ENCODE results near the gene OLIG1. TPM values are rescaled to one million over a fixed set of nuclear protein-coding genes. Genes with fewer than 3 reads are reported as not detected.

Gene OLIG1
- total RNA-seq, 2 donors from 2014 or later: 0.20 TPM; not detected in 1

- no peak overlapping the region for H3K4me3 Mint-ChIP-seq
- peaks cover 0 to 4% of the 10 kb centered on the region in 2 donors for H3K4me1 Mint-ChIP-seq (ENCODE audit: low read depth in 2 of 2)
- peaks cover 58 to 75% of the 10 kb centered on the region in 2 donors for H3K27me3 Mint-ChIP-seq
- no peak overlapping the region for H3K27ac Mint-ChIP-seq
- DNase-seq (ENCODE audit: low spot score) (no peak), ATAC-seq (peak in 1 of 2 donors; percentile 33)
- no peaks in the 10 kb centered on the region for H3K9me3 Mint-ChIP-seq
- H3K36me3 Mint-ChIP-seq: no peaks in the 10 kb centered on the region
Measured at GRCh38 chr21:33109574-33110339, 39.8 kb downstream of the OLIG1 start.

- H3K36me3 Mint-ChIP-seq: no peaks in the 10 kb centered on the region
- peaks cover 54 to 69% of the 10 kb centered on the region in 2 donors for H3K27me3 Mint-ChIP-seq
- no peak for DNase-seq (ENCODE audit: low spot score)
- no peak for ATAC-seq
- no peak overlapping the region for H3K27ac Mint-ChIP-seq
- peaks cover 0 to 4% of the 10 kb centered on the region in 2 donors for H3K4me1 Mint-ChIP-seq (ENCODE audit: low read depth in 2 of 2)
- no peaks in the 10 kb centered on the region for H3K9me3 Mint-ChIP-seq
- no peak overlapping the region for H3K4me3 Mint-ChIP-seq
Measured at GRCh38 chr21:33110340-33110715, 40.4 kb downstream of the OLIG1 start.

- Mint-ChIP-seq H3K9me3 (no peaks in the 10 kb centered on the region), H3K36me3 (no peaks in the 10 kb centered on the region), H3K4me3 (no peak overlapping the region), H3K27ac (no peak overlapping the region), H3K27me3 (peaks cover 52 to 64% of the 10 kb centered on the region in 2 donors), H3K4me1 (ENCODE audit: low read depth in 2 of 2) (peaks cover 6 to 9% of the 10 kb centered on the region in 2 donors)
- DNase-seq (ENCODE audit: low spot score) (no peak), ATAC-seq (no peak)
Measured at GRCh38 chr21:33111577-33111976, 41.6 kb downstream of the OLIG1 start.

- Mint-ChIP-seq H3K4me3 (no peak overlapping the region), H3K36me3 (no peaks in the 10 kb centered on the region), H3K27ac (no peak overlapping the region), H3K4me1 (ENCODE audit: low read depth in 2 of 2) (peaks cover 8 to 10% of the 10 kb centered on the region in 2 donors), H3K9me3 (no peaks in the 10 kb centered on the region), H3K27me3 (peaks cover 53 to 62% of the 10 kb centered on the region in 2 donors)
- DNase-seq (ENCODE audit: low spot score) (no peak), ATAC-seq (no peak)
Measured at GRCh38 chr21:33112151-33112550, 42.2 kb downstream of the OLIG1 start.

- DNase-seq (ENCODE audit: low spot score): no peak
- H3K27me3 Mint-ChIP-seq: peaks cover 56 to 62% of the 10 kb centered on the region in 2 donors
- H3K36me3 Mint-ChIP-seq: no peaks in the 10 kb centered on the region
- no peaks in the 10 kb centered on the region for H3K9me3 Mint-ChIP-seq
- no peak overlapping the region for H3K4me3 Mint-ChIP-seq
- peaks cover 8 to 10% of the 10 kb centered on the region in 2 donors for H3K4me1 Mint-ChIP-seq (ENCODE audit: low read depth in 2 of 2)
- no peak for ATAC-seq
- H3K27ac Mint-ChIP-seq: no peak overlapping the region
Measured at GRCh38 chr21:33112681-33113080, 42.7 kb downstream of the OLIG1 start.

GRCh38 chr21:33113131-33113530 is 43.2 kb downstream of the OLIG1 start:
- no peak for DNase-seq (ENCODE audit: low spot score)
- H3K36me3 Mint-ChIP-seq: no peaks in the 10 kb centered on the region
- peaks cover 8 to 10% of the 10 kb centered on the region in 2 donors for H3K4me1 Mint-ChIP-seq (ENCODE audit: low read depth in 2 of 2)
- no peak overlapping the region for H3K4me3 Mint-ChIP-seq
- no peak overlapping the region for H3K27ac Mint-ChIP-seq
- H3K9me3 Mint-ChIP-seq: no peaks in the 10 kb centered on the region
- ATAC-seq: no peak
- peaks cover 55 to 58% of the 10 kb centered on the region in 2 donors for H3K27me3 Mint-ChIP-seq

GRCh38 chr21:33114276-33114675 is 44.3 kb downstream of the OLIG1 start:
- no peak overlapping the region for H3K4me3 Mint-ChIP-seq
- DNase-seq (ENCODE audit: low spot score): no peak
- no peak overlapping the region for H3K27ac Mint-ChIP-seq
- peaks cover 6 to 8% of the 10 kb centered on the region in 2 donors for H3K4me1 Mint-ChIP-seq (ENCODE audit: low read depth in 2 of 2)
- ATAC-seq: no peak
- no peaks in the 10 kb centered on the region for H3K36me3 Mint-ChIP-seq
- no peaks in the 10 kb centered on the region for H3K9me3 Mint-ChIP-seq
- H3K27me3 Mint-ChIP-seq: peaks cover 44 to 47% of the 10 kb centered on the region in 2 donors

- H3K4me1 Mint-ChIP-seq (ENCODE audit: low read depth in 2 of 2): peaks cover 5 to 8% of the 10 kb centered on the region in 2 donors
- H3K4me3 Mint-ChIP-seq: no peak overlapping the region
- DNase-seq (ENCODE audit: low spot score): no peak
- no peak overlapping the region for H3K27ac Mint-ChIP-seq
- H3K9me3 Mint-ChIP-seq: no peaks in the 10 kb centered on the region
- no peaks in the 10 kb centered on the region for H3K36me3 Mint-ChIP-seq
- peaks cover 33 to 43% of the 10 kb centered on the region in 2 donors for H3K27me3 Mint-ChIP-seq
- ATAC-seq: no peak
Measured at GRCh38 chr21:33115631-33116510, 45.9 kb downstream of the OLIG1 start.

GRCh38 chr21:33116676-33117075 is 46.7 kb downstream of the OLIG1 start:
- H3K4me1 Mint-ChIP-seq (ENCODE audit: low read depth in 2 of 2): peaks cover 5 to 8% of the 10 kb centered on the region in 2 donors
- H3K9me3 Mint-ChIP-seq: no peaks in the 10 kb centered on the region
- H3K27me3 Mint-ChIP-seq: peaks cover 27 to 35% of the 10 kb centered on the region in 2 donors
- DNase-seq (ENCODE audit: low spot score) (no peak), ATAC-seq (no peak)
- H3K27ac Mint-ChIP-seq: no peak overlapping the region
- H3K36me3 Mint-ChIP-seq: no peaks in the 10 kb centered on the region
- H3K4me3 Mint-ChIP-seq: no peak overlapping the region

- no peak for DNase-seq (ENCODE audit: low spot score)
- Mint-ChIP-seq H3K4me1 (ENCODE audit: low read depth in 2 of 2) (peaks cover 5 to 8% of the 10 kb centered on the region in 2 donors), H3K4me3 (no peak overlapping the region), H3K27me3 (peaks cover 25 to 34% of the 10 kb centered on the region in 2 donors), H3K27ac (no peak overlapping the region), H3K36me3 (no peaks in the 10 kb centered on the region), H3K9me3 (no peaks in the 10 kb centered on the region)
- no peak for ATAC-seq
Measured at GRCh38 chr21:33117101-33117888, 47.4 kb downstream of the OLIG1 start.

Other genes starting within 250 kb of the OLIG1 start
- gene OLIG2, start 44.2 kb upstream of the OLIG1 start, total RNA-seq: not detected
- 10 to 100 TPM; 16.9 to 17.6 TPM for gene IFNAR2, start 159.8 kb downstream of the OLIG1 start, total RNA-seq
- gene IL10RB, start 196.2 kb downstream of the OLIG1 start, total RNA-seq: 10 to 100 TPM; 19.9 to 22.2 TPM

All from natural killer cell treated with Interleukin-12 subunit alpha and Interleukin-12 subunit beta and Interleukin-15 and Interleukin-18, amount 100 ng/mL, for 72 hours (primary cell).